HG03571 (cell line): ENCODE results near the gene ODAD4.
"Not testable (repeated sequence)": the region's sequence is repeated elsewhere in the genome, so short reads cannot be mapped to it uniquely, and the experiment has no call there.

Experiments
- ATAC-seq: cut with Tn5 transposase; IDR thresholded peaks from one replicate; pipeline ENCODE4 v1.9.1; 2021; ENCODE audit not compliant: unreplicated experiment

Gene ODAD4

GRCh38 chr17:41910701-41911391 lies 19.6 kb upstream of the ODAD4 start:
- no peak for ATAC-seq

- ATAC-seq = no peak
Measured at GRCh38 chr17:41912925-41913324, 17.5 kb upstream of the ODAD4 start.

GRCh38 chr17:41913798-41914197 lies 16.6 kb upstream of the ODAD4 start:
- no peak for ATAC-seq

- no peak for ATAC-seq
Measured at GRCh38 chr17:41914358-41914766, 16.1 kb upstream of the ODAD4 start.

GRCh38 chr17:41915020-41915419 lies 15.4 kb upstream of the ODAD4 start:
- ATAC-seq = no peak

- no peak for ATAC-seq
Measured at GRCh38 chr17:41915566-41915965, 14.9 kb upstream of the ODAD4 start.

GRCh38 chr17:41917192-41917591 lies 13.2 kb upstream of the ODAD4 start:
- no peak for ATAC-seq

GRCh38 chr17:41917679-41918313 lies 12.6 kb upstream of the ODAD4 start:
- no peak for ATAC-seq

GRCh38 chr17:41918314-41919164 lies 11.9 kb upstream of the ODAD4 start, which contains the start of gene ACLY:
ACLY (minus strand) TSS chr17:41918951; CDS start chr17:41913873, 5,078 bp downstream.
- ATAC-seq = peak; percentile 89

- ATAC-seq = peak; percentile 15
Measured at GRCh38 chr17:41919165-41919817, 11.1 kb upstream of the ODAD4 start.

- ATAC-seq = no peak
Measured at GRCh38 chr17:41919840-41920579, 10.4 kb upstream of the ODAD4 start.

- ATAC-seq = no peak
Measured at GRCh38 chr17:41920580-41920955, 9.8 kb upstream of the ODAD4 start.

- no peak for ATAC-seq
Measured at GRCh38 chr17:41925991-41926590, 4.3 kb upstream of the ODAD4 start.

GRCh38 chr17:41928693-41929251 lies 1.6 kb upstream of the ODAD4 start:
- ATAC-seq = no peak

- peak; percentile 14 for ATAC-seq
Measured at GRCh38 chr17:41930833-41931156, 378 bp downstream of the ODAD4 start.

- ATAC-seq = not testable (repeated sequence)
Measured at GRCh38 chr17:41931715-41932114, 1.3 kb downstream of the ODAD4 start.

- no peak for ATAC-seq
Measured at GRCh38 chr17:41932816-41933389, 2.5 kb downstream of the ODAD4 start.

- no peak for ATAC-seq
Measured at GRCh38 chr17:41935641-41936040, 5.2 kb downstream of the ODAD4 start.
